HG03378 (cell line): ENCODE results near the gene CHAD.
"Not testable (repeated sequence)": the region's sequence is repeated elsewhere in the genome, so short reads cannot be mapped to it uniquely, and the experiment has no call there.

Source experiments
- ATAC-seq: cut with Tn5 transposase; IDR thresholded peaks from one replicate; pipeline ENCODE4 v1.9.1; 2021; ENCODE audit warnings: mild to moderate bottlenecking, moderate library complexity; ENCODE audit not compliant: unreplicated experiment

CHAD gene

DNA sequence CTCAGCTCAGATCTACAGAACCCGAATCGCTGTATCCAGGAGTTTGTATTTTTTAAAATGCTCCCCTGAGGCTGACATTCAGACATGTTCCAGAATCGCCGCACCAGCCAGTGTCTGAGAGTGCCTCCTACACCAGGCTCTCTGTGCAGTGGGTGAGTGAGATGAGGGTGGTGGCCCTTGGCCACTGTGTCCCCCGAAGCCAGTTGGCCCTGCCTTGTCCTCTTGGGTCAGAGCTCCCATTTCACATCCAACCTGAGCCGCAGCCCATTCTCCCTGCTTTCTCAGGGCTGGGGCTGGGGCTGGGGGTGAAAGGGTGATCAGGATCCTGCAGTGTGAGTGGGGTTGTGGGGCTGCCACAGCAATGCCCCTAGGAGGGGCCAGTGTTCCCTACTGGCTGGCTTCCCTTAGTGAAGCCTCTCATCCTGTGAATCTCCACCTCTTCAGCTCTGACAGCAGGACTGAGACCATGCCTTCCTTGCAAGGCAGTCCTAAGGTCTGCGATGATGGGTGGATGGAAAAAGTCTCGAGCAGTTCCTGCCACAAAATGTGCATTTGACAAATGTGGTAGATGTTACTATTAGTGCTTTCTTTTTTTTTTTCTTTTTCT, 26.6 kb upstream of the CHAD start:
- ATAC-seq, result no peak

DNA sequence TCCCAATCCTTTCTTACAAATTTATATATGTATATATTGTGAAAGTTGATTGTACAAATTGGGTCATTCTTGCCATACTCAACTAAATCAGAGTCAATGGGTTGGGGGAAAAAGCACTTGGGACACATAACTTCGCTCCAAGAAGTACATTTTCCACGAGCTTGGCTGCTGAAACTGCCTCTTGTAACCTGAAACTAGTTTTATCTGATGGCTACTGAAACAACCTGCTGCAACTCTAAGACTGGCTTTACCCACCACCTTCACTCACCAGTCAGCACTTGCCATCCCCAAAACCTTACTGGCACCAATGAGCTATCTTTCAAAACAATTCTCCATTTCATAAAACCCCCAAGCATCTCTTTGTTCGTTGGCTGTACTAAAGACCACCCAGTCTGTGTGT, 25.1 kb upstream of the CHAD start:
- no peak for ATAC-seq

DNA sequence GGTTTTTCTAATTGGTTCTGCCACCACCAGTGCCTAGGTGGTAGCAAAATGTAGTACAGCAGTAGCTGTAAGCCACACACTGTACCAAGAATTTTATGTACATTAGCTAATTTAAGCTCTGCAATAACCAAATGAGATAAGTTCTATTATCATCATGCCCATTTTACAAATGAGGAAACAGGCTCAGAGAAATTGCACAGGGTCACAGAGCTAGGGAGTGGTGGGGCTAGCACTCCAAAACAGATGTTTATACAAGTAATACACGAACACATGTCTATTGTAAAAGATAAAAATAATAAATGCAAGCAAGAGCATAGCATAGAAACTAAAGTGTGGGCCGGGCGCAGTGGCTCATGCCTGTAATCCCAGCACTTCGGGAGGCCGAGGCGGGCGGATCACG, 23.5 kb upstream of the CHAD start:
- no peak for ATAC-seq

DNA sequence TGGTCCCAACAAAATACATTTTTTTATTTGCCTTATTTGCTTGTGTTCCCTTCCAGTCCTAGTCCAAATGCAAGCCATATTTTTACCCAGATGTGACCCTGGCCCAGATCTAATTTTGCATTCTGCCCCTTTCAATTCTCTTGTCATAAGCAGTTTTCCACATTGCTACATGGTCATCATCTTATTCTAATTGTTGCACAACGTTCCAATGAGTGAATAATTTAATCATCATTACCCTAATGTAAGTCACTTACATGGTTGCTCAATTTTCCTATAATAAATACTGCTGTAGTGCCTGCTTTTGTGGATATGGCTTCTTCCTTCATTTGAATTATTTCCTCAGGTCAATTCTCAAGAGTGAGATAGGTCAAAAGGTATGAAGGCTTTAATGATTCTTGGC, 22.8 kb upstream of the CHAD start:
- ATAC-seq, result no peak

DNA sequence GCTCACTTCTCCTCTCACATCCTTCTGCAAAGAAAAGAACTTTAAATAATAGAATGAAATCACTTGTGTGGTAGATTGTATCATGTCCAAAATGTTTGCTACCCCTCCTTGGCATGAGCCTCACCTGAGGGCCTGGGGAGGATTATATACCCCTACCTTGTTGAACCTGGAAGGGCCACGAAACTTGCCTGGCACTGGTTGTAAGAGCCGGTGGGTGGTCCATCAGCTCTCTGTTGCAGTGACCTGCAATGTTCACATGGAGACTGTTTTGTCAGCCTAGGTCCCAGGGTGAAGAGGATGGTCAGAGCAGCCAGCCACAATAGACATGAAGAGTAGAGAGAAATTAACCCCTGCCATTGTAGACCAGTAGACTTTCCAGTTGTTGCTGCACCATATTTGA, 20.2 kb upstream of the CHAD start:
- no peak for ATAC-seq

DNA sequence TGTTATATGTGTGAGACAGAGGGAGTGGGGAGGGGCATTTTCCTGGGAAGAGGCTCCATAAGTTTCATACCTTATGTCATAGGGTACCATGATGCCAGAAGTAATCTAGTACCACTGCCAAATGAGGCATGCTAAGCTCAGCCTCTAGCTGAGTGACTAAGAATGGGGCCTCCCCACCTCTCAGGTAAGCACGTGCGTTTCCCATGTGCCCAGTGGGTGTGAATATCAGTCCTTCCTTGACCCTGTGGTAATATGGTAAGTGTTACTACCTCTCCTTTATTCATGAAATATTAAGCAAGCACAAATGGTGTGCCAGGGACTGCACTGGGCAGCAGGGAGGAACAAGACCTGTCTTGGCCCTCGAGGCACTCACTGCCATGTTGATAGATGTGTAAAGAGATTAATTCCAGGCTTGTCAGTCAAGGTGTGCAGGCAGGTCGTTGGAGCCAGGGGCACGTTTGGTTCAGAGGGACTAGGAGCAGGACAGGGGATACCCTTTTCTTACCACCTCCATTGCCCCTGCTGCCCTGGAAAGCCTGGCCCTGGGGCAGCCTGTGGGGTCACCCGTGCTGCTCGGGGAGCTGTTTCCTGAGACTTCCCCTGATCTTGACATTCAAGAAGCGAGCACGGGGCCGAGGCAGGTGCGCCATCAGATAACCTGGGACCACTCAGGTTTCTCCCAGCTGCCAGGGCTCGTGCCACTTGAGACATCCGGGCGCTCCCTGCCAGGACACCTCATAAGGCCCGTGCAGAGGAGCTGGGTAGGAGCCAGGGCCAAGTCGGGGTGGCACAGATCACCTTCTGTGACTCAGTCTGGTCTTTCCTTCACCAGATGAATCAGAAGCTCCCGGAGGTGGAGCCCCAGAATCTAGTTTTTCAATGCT, 18.8 kb upstream of the CHAD start:
- no peak for ATAC-seq

DNA sequence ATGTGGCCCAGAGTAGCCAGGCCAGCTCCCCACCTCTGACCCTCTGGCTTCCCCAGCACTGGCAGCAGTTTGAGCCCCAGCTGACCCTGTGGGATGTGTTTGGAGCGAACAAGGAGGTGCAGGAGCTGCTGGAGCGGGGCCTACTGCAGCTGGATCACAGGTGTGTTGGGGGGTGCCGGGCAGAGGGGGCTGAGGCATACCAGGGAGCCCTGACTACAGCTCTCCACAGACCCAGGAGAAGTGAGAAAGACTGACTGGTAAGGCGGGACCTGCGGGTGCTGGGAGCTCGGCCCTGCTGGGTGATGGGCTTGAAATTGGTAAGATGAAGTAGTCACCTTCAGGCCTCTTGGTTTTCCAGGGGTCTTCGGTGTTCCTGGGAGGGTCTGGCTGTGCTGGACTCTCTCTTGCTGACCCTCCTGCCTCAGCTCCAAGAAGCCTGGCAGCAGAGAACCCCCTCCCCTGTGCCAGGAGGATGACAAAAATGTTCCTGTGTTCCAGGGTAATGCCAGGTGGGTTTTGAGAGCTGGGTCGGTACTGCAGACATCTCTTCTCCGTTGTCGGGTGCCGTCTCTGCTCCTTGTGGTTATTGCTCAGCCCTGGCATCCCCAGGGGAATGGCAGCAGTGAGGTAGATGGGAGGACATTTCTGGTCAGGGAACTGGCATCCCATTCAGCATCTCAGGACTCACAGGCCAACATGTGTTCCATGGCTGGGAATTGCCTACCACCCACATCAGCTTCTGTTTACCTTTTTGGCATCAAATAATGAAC, 15.9 kb upstream of the CHAD start:
- no peak for ATAC-seq

DNA sequence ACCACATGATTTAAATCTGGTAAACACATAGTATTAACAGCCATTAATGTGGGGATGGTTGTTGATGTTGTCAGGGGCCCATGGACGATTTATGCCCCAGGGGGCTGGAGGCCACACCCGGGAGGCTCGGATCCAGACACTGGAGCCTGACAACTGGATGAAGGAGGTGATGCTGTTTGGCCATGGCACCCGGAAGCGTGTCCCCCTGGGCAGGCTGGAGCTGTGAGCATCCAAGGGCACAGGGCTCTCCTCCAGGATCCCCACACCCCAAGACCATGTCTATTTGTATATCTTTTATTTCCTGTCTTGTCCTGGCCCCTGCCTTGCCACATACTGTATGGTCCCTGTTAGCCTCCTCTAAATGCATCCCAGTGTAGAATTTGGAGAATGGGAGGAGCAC, 14.6 kb upstream of the CHAD start:
- ATAC-seq, result no peak

DNA sequence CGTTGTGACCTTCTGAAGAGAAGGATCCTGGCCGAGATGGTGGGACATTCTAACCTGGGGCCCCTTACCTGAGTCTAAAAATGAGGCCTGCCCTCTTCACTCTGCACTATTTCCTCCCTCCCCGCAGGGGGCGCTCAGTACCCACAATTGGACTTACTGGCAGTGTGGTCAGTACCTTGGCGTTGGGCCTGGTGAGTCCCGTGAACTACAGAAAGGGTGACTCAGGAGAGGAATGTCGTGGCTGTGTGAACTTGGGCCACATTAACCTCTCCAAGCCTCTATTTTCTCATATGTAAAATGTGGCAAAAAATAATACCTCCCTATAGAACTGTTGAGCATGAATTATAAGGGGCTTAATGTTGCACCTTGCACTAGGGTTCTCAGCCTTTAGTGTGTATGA, 13.8 kb upstream of the CHAD start:
- no peak for ATAC-seq

DNA sequence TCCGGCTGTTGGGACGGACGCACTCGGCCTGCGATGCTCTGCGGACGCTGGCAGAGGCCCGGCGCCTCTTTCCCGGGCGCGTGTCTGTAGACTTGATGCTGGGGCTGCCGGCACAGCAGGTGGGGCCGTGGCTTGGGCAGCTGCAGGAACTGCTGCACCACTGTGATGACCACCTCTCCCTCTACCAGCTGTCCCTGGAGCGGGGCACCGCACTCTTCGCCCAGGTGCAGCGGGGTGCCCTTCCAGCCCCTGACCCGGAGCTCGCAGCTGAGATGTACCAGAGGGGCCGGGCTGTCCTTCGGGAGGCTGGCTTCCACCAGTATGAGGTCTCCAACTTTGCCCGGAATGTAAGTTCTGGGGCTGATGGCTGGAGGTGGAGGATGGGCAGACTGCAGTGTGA, 13.4 kb upstream of the CHAD start:
- ATAC-seq, result no peak

DNA sequence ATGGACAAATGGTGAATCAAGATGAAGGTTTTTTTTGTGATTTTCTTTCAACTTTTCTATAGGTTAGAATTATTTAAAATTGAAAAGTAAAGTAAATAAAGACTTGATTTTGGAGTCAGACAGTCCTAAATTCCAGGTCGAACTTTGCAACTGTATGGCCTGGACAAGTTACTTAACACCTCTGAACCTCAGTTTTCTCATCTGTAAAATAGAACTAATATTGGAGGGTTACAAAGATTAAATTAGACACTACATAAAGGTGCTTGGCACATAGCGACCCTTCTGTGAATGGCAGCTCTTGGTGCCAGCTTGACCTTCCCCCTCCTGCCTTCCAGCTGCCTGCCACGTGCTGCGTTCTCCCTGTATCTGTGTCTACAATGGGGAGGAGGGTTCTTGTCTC, 13.0 kb upstream of the CHAD start:
- ATAC-seq, result no peak

DNA sequence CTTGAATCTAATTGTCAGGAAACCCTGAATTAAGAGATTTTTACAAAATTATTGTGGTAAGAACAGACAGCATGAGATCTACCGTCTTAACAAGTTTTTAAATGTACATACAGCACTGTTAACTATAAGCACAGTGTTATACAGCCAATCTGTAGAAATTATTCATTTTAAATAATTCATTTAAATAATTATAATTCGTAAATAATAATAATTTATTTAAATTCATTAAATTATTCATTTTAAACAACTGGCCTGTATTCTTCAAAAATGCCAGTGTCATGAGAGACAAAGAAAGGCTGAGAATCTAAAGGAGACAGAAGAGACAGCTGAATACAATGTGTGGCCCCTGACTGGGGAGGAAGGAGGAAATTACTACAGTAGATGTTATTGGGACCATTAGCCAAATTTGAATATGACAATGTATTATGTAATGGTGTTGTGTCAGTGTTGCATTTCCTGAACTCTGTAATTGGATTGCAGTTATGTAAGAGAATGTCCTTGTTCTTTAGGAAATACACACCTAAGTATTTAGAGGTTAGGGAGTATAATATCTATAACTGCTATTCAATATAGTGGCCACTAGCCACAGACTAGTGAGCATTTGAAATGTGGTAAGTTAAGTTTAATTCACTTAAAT, 12.3 kb upstream of the CHAD start:
- no peak for ATAC-seq

DNA sequence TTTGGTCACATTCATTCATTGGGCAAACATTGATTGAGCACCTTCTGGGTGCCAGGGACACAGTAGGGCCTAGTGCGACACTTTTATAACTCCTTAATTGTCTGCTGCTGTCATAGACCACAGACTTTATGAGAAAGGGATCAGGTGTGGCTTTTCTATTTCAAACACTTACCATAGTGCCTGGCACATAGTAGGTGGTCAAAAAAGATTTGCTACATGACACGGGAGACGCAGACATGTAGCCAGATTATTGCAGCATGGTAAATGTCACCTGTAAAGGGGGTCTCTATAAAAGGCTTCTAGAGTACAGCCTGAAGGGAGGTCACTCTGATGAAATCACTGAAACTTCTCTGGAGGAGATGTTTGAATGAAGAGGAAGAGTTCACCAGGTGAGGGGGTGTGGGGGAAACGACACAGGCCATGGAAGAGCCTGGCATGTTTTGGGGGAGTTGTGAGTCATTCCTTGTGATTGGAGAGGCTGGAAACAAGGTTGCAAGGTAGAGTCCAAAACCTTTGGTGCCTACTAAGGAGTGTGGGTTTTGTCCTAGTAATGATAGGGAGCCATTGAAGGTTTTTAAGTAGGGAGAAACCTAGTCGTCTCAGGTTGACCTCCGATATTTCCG, 11.6 kb upstream of the CHAD start:
- no peak for ATAC-seq

DNA sequence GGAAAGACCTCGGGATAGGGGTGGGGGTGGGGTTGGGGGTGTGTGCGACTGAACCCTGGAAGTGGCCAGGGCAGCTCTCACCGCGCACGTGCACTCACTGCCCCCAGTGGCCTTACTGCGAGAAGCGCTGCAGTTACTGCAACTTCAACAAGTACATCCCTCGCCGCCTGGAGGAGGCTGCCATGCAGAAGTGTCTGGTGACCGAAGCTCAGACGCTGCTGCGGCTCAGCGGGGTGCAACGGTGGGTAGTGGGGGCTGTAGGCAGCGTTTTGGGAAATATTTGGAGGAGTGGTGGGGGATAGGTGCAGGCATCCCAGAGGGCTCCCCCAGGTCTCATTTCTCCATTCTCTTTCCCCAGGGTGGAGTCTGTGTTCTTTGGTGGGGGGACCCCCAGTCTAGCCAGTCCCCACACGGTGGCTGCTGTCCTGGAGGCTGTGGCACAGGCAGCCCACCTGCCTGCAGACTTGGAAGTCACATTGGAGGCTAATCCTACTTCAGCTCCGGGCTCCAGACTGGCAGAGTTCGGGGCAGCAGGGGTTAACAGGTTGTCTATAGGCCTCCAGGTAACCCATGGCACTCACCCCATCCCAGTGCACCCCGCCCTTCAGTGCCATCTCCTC, 11.0 kb upstream of the CHAD start:
- peak; percentile 41 for ATAC-seq

DNA sequence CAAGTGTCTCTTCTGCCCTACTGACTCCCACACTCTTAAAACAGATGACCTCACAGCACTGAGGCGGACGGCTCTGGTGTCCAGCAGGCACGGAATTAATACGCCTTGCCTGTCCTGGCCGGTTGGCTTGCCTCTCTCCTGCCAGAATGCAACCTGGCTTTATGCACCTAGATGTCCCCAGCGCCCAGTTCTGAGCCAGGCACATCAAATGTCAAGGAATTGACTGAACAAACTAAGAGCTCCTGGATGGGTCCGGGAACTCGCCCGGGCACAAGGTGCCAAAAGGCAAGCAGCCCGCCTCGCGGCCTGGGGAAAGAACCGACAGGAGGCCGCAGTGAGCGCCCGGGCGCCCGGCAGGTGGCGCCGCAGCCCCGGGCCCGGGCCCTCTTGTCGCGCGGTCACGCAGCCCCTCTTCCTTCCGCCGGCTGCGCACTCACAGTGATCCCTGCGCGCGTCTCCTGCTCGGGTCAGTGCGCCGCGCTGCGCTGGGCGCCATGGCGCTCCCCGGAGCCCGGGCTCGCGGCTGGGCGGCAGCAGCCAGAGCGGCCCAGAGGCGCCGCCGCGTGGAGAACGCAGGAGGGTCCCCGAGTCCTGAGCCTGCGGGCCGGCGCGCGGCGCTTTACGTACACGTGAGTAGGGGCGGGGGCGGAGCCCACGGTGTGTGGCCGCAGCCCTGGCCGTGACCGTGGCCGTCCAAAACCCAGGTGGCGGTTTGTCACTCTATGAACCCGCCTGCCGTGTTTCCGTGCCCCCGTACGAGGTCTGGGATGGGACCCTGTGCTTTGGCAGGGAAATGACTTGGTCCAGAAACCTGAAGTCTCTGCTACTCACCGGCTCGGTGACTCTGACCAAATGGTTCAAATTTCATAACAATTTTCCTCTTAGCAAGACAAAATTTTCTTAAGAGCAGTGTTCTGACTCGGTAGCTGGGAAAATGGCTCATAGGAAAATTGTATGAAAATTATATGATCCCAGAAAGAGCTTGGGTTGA, 10.0 kb upstream of the CHAD start, which contains the start of gene RSAD1:
TSS of gene RSAD1 (plus strand) at position 470 of the 991 bp plus-strand sequence. CDS start at position 495, 25 bp downstream.
- ATAC-seq, result peak; percentile 70

DNA sequence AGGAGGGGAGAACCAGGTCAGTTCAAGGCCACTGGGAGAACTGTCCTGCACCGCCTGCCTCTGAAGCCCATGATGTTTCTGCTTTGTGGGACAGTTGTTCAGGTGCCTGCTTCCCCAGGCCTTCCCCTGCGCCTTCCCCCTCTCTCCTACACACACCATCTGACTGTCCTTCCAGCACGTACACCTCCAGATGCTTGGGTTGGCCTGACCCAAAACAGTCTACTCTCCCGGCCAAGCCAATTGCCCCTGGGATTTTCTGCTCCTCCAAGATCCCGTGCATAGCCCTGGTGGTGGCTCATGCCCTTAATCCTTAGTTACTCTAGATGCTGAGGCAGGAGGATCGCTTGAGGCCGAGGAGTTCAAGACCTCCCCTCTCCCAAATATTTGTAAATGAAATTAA, 9.3 kb upstream of the CHAD start:
- ATAC-seq, result no peak

DNA sequence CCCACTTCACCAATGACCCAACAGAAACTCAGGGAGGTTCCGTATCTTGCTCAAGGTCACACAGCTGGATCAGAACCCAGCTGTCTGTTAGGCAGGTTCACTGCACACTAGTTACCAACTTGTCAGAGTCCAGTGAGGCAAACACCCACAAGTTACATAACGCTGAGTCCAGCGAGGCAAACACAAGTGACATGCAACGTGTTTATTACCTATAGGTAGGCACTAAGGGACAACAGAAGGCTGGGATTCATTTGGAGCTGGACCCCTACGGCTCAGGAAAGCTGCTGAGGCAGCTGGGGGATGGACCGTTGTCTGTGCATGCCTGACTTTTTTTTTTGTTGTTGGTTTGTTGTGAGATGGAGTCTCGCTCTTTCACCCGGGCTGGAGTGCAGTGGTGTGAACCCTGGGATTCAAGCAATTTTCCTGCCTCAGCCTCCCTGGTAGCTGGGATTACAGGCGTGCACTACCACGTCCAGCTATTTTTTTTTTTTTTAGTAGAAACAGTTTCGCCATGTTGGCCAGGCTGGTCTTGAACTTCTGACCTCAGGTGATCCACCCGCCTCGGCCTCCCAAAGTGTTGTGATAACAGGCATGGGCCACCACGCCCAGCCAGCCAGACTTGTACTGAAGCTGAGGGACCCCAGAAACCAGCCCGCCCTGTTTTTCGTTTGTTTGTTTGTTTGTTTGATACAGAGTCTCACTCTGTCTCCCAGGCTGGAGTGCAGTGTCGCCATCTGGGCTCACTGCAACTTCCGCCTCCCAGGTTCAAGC, 8.1 kb upstream of the CHAD start:
- ATAC-seq, result no peak

DNA sequence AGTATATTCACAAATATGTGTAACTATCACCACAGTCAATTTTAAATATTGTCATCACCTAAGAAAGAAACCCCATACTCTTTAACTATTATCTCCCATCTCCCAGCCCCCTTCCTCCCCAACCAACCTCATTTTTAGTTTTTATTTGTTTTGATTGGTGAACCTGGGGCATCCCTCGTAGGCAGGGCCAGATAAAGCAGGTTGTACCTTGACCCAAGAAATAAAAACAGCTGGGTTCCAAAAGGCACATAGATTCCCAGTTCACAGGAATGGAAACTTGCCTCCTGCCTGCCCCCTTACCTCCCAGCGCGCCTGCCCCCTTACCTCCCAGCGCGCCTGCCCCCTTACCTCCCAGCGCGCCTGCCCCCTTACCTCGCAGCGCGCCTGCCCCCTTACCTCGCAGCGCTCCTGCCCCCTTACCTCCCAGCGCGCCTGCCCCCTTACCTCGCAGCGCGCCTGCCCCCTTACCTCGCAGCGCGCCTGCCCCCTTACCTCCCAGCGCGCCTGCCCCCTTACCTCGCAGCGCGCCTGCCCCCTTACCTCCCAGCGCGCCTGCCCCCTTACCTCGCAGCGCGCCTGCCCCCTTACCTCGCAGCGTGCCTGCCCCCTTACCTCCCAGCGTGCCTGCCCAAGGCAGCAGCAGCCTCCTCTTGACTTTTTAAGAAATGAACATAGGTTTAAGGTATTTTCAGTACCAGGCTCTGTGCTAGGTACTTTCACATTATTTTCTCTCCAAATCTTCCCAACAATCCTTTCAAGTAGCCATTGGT, 7.3 kb upstream of the CHAD start:
- not testable (repeated sequence) for ATAC-seq
